Left lung (tissue), 10 donors: ENCODE results near the gene PRKN. TPM values are rescaled to one million over a fixed set of nuclear protein-coding genes. Genes with fewer than 3 reads are reported as not detected.

ENCODE experiments used
- ATAC-seq: fragments of 200-7000 bp; cut with Tn5 transposase; one replicate; pipeline ENCODE4 v1.9.1; 2020; ENCODE audit warnings: moderate library complexity
- DNase-seq, 4 donors: peaks; one replicate each; pipeline ENCODE4 v3.0.0-alpha.2; 2013 to 2020
- H3K27ac ChIP-seq, 2 donors: fragments of 200-600 bp; sonication (generic) in 1 of 2; one replicate each; pipeline versions ENCODE4 v1.5.0 to v1.8.0; 2020 to 2021
- H3K27me3 ChIP-seq, 2 donors: fragments of 200-600 bp; sonication (generic) in 1 of 2; one replicate each; pipeline versions ENCODE4 v1.5.0 to v1.8.0; 2020 to 2021
- H3K36me3 ChIP-seq, 2 donors: fragments of 200-600 bp; sonication (generic) in 1 of 2; one replicate each; pipeline versions ENCODE4 v1.5.0 to v1.8.0; 2020 to 2021
- H3K4me1 ChIP-seq, 2 donors: fragments of 200-600 bp; one replicate each; pipeline ENCODE4 v1.8.0; 2021
- H3K4me3 ChIP-seq, 2 donors: fragments of 200-600 bp; sonication (generic) in 1 of 2; one replicate each; pipeline versions ENCODE4 v1.5.0 to v1.8.0; 2020 to 2021; ENCODE audit warnings: mild to moderate bottlenecking in 1 of 2
- H3K9me3 ChIP-seq, 2 donors: fragments of 200-600 bp; sonication (generic) in 1 of 2; one replicate each; pipeline versions ENCODE4 v1.5.0 to v1.8.0; 2020 to 2021
- CTCF ChIP-seq, 2 donors: fragments of 200-600 bp; sonication (generic) in 1 of 2; IDR thresholded peaks; one replicate each; pipeline versions ENCODE4 v1.5.0 to v1.8.0; 2021; ENCODE audit warnings: antibody characterized with exemption in 2 of 2
- intact Hi-C, 2 donors: fragments of 100-400 bp; cut with DNase I; formaldehyde crosslinking; loops; one replicate each; pipeline versions ENCODE4 v1.11.2 to v1.14.2; 2022
- polyA plus RNA-seq, 6 donors: library from polyadenylated mRNA; unstranded; fragments of 120-200 nt; gene quantifications; one replicate each; pipeline ENCODE4 v1.2.1, GENCODE V29; 2013; ENCODE audit not compliant: insufficient read length in 6 of 6
- total RNA-seq, 2 donors: library from RNA; stranded (reverse); fragmentation: NEBNext Ultra II Directional; extraction: Animal tissue kit (Norgen Biotek cat#: 25700); gene quantifications; one replicate each; pipeline ENCODE4 v1.2.1, GENCODE V29; 2021
- donor health status: DM: no; HTN: yes; CAD: no.
- donor health status: DM: no; HTN: no; CAD: no.

PRKN gene
- total and polyA plus RNA-seq, 8 donors = 1.9 to 4.3 (median 2.5) TPM

- Histone ChIP-seq H3K27ac (no peak overlapping the region), H3K27me3 (no peaks in the 10 kb centered on the region), H3K36me3 (no peaks in the 10 kb centered on the region), H3K9me3 (no peaks in the 10 kb centered on the region), H3K4me1 (no peaks in the 10 kb centered on the region), H3K4me3 (no peak overlapping the region)
- ATAC-seq (no peak), DNase-seq (no peak)
- intact Hi-C loops = no loop called here
- TF ChIP-seq CTCF (IDR thresholded peaks at IDR 0.05) = no peak
Observed at GRCh38 chr6:161407581-161407980, 1320.0 kb downstream of the PRKN start.

- no peak for ATAC-seq
- H3K27me3 ChIP-seq = no peaks in the 10 kb centered on the region
- no peak overlapping the region for H3K27ac ChIP-seq
- H3K36me3 ChIP-seq = no peaks in the 10 kb centered on the region
- no peak for DNase-seq
- TF ChIP-seq CTCF (IDR thresholded peaks at IDR 0.05) = no peak
- H3K4me1 ChIP-seq = no peaks in the 10 kb centered on the region
- H3K9me3 ChIP-seq = no peaks in the 10 kb centered on the region
- H3K4me3 ChIP-seq = no peak overlapping the region
- intact Hi-C loops = no loop called here
Observed at GRCh38 chr6:161407115-161407514, 1320.5 kb downstream of the PRKN start.

GRCh38 chr6:161406646-161407045, 1320.9 kb downstream of the PRKN start:
- no peak overlapping the region for H3K4me3 ChIP-seq
- no peaks in the 10 kb centered on the region for H3K27me3 ChIP-seq
- no peak overlapping the region for H3K27ac ChIP-seq
- H3K36me3 ChIP-seq = no peaks in the 10 kb centered on the region
- DNase-seq = no peak
- H3K9me3 ChIP-seq = no peaks in the 10 kb centered on the region
- TF ChIP-seq CTCF (IDR thresholded peaks at IDR 0.05) = no peak
- ATAC-seq = peak; percentile 35
- intact Hi-C loops = no loop called here
- H3K4me1 ChIP-seq = no peaks in the 10 kb centered on the region

- no peak overlapping the region for H3K4me3 ChIP-seq
- intact Hi-C loops = no loop called here
- no peak for ATAC-seq
- no peaks in the 10 kb centered on the region for H3K4me1 ChIP-seq
- no peak for DNase-seq
- no peaks in the 10 kb centered on the region for H3K27me3 ChIP-seq
- no peaks in the 10 kb centered on the region for H3K9me3 ChIP-seq
- H3K36me3 ChIP-seq = no peaks in the 10 kb centered on the region
- no peak for TF ChIP-seq CTCF (IDR thresholded peaks at IDR 0.05)
- H3K27ac ChIP-seq = no peak overlapping the region
Observed at GRCh38 chr6:161405418-161405817, 1322.1 kb downstream of the PRKN start.

GRCh38 chr6:161403717-161404116, 1323.8 kb downstream of the PRKN start:
- DNase-seq = no peak
- no peaks in the 10 kb centered on the region for H3K36me3 ChIP-seq
- peaks cover 0 to 7% of the 10 kb centered on the region in 2 donors for H3K9me3 ChIP-seq
- ATAC-seq = no peak
- no peaks in the 10 kb centered on the region for H3K27me3 ChIP-seq
- no peak overlapping the region for H3K4me3 ChIP-seq
- intact Hi-C loops = no loop called here
- no peak overlapping the region for H3K27ac ChIP-seq
- TF ChIP-seq CTCF (IDR thresholded peaks at IDR 0.05) = no peak
- no peaks in the 10 kb centered on the region for H3K4me1 ChIP-seq
